Neural progenitor cell (in vitro differentiated cells): Measurements from ENCODE around the gene ADAMTS6.

Source experiments
- EZH2 ChIP-seq: fragments of 200-600 bp; sonication (generic); IDR thresholded peaks from 2 replicates; pipeline ENCODE4 v1.6.1; 2017; ENCODE audit warnings: antibody characterized with exemption, mild to moderate bottlenecking, moderate library complexity
- EZH2phosphoT487 ChIP-seq: fragments of 200-600 bp; sonication (generic); IDR thresholded peaks from 2 replicates; pipeline ENCODE4 v1.6.1; 2017; ENCODE audit warnings: antibody characterized with exemption
- TF ChIP-seq, protein P1 (sequence below): fragments of 200-600 bp; sonication (generic); IDR thresholded peaks from 2 replicates; pipeline ENCODE4 v1.5.1; 2017; ENCODE audit warnings: antibody characterized with exemption, mild to moderate bottlenecking

DNA sequence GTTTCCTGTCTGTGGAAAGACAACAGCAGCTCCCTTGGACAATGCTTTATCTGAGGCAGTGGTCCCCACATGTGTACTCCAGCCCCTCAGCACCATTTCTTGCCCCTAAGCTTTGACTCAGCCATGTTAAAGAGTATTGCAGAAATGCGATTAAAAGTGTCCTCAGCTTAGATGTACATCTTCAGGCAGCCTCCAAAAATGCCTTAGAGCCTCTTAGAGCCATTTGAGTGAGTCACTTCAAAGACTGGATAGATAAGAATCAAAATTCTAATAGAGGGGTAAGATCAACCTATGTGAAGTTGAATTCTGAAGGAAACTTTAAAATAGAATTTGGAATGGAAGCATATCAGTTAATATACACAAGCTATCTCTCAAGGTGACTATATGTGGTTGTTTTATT, 296.3 kb downstream of the ADAMTS6 start:
- TF ChIP-seq, protein P1, sequence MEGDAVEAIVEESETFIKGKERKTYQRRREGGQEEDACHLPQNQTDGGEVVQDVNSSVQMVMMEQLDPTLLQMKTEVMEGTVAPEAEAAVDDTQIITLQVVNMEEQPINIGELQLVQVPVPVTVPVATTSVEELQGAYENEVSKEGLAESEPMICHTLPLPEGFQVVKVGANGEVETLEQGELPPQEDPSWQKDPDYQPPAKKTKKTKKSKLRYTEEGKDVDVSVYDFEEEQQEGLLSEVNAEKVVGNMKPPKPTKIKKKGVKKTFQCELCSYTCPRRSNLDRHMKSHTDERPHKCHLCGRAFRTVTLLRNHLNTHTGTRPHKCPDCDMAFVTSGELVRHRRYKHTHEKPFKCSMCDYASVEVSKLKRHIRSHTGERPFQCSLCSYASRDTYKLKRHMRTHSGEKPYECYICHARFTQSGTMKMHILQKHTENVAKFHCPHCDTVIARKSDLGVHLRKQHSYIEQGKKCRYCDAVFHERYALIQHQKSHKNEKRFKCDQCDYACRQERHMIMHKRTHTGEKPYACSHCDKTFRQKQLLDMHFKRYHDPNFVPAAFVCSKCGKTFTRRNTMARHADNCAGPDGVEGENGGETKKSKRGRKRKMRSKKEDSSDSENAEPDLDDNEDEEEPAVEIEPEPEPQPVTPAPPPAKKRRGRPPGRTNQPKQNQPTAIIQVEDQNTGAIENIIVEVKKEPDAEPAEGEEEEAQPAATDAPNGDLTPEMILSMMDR = no peak
- TF ChIP-seq EZH2phosphoT487 (no peak), EZH2 (no peak)
